GM23248 (cell line): Measurements from ENCODE around the gene ZNF880.

ENCODE experiments used
- EZH2 ChIP-seq: fragments of 200-600 bp; sonication (generic); IDR thresholded peaks from 2 replicates; pipeline ENCODE4 v1.6.1; 2018; ENCODE audit warnings: antibody characterized with exemption, mild to moderate bottlenecking; ENCODE audit not compliant: insufficient read depth, poor library complexity, severe bottlenecking
- EZH2phosphoT487 ChIP-seq: fragments of 200-600 bp; sonication (generic); IDR thresholded peaks from 2 replicates; pipeline ENCODE4 v1.6.1; 2018; ENCODE audit warnings: antibody characterized with exemption, moderate library complexity, mild to moderate bottlenecking, low read depth; ENCODE audit not compliant: insufficient read depth

GRCh38 chr19:52415711-52416110 lies 46.0 kb downstream of the ZNF880 start:
- TF ChIP-seq EZH2phosphoT487 (no peak), EZH2 (no peak)
